ENCODE data around the gene PLA2G6.
A peak's percentile ranks its signal among the peaks of the same experiment; 100 is the strongest.
"Not testable (repeated sequence)": the region's sequence is repeated elsewhere in the genome, so short reads cannot be mapped to it uniquely, and the experiment has no call there.

PLA2G6 gene

GRCh38 chr22:38191055-38191454, 9.4 kb upstream of the PLA2G6 start:
- DNase-seq: no peak

GRCh38 chr22:38190581-38190980, 9.0 kb upstream of the PLA2G6 start:
- DNase-seq: no peak

- DNase-seq: no peak
Observed at GRCh38 chr22:38189104-38189503, 7.5 kb upstream of the PLA2G6 start.

- DNase-seq: no peak
Observed at GRCh38 chr22:38187413-38188212, 6.0 kb upstream of the PLA2G6 start.

- DNase-seq: no peak
Observed at GRCh38 chr22:38186429-38186828, 4.8 kb upstream of the PLA2G6 start.

- no peak for DNase-seq
Observed at GRCh38 chr22:38184788-38185187, 3.2 kb upstream of the PLA2G6 start.

GRCh38 chr22:38180841-38181452, 683 bp downstream of the PLA2G6 start:
- peak; percentile 58 for DNase-seq

- DNase-seq: not testable (repeated sequence)
Observed at GRCh38 chr22:38178605-38178937, 3.1 kb downstream of the PLA2G6 start.

GRCh38 chr22:38177926-38178604, 3.6 kb downstream of the PLA2G6 start:
- no peak for DNase-seq

- DNase-seq: not testable (repeated sequence)
Observed at GRCh38 chr22:38177571-38177925, 4.1 kb downstream of the PLA2G6 start.

- no peak for DNase-seq
Observed at GRCh38 chr22:38177044-38177443, 4.6 kb downstream of the PLA2G6 start.

GRCh38 chr22:38176170-38176741, 5.4 kb downstream of the PLA2G6 start:
- DNase-seq: peak; percentile 82

GRCh38 chr22:38175206-38176118, 6.2 kb downstream of the PLA2G6 start:
- DNase-seq: no peak

GRCh38 chr22:38174626-38175025, 7.0 kb downstream of the PLA2G6 start:
- no peak for DNase-seq

- DNase-seq: no peak
Observed at GRCh38 chr22:38173641-38173906, 8.1 kb downstream of the PLA2G6 start.

GRCh38 chr22:38172832-38173640, 8.6 kb downstream of the PLA2G6 start:
- peak; percentile 76 for DNase-seq

GRCh38 chr22:38171927-38172831, 9.5 kb downstream of the PLA2G6 start:
- DNase-seq: no peak

- DNase-seq: no peak
Observed at GRCh38 chr22:38170469-38170868, 11.2 kb downstream of the PLA2G6 start.

- DNase-seq: no peak
Observed at GRCh38 chr22:38169116-38169515, 12.5 kb downstream of the PLA2G6 start.

GRCh38 chr22:38167988-38168407, 13.6 kb downstream of the PLA2G6 start:
- no peak for DNase-seq
